ENCODE data around the gene C1QTNF12. TPM values are rescaled to one million over a fixed set of nuclear protein-coding genes. Genes with fewer than 3 reads are reported as not detected.

C1QTNF12 gene
- total and polyA plus RNA-seq, 2 of the 8 experiments (the other 6 are each of a cell fraction or from before 2014, with no cell fraction given) = 2.1 to 3.7 TPM

GRCh38 chr1:1196431-1197187 lies 49.9 kb downstream of the C1QTNF12 start:
- WGBS, 2 experiments (ENCODE audit: extremely low coverage in 1 of 2, insufficient coverage in 1 of 2, insufficient read length in 1 of 2, insufficient replicate concordance in 2 of 2, low coverage in 1 of 2, low lambda C conversion rate in 2 of 2, missing lambda C conversion rate in 1 of 2) = 90% methylated on average over 11 of the region's 13 CpGs; no CpG with 5 or more reads in 1 of the 2 experiments
- no peak for FAIRE-seq
- H4K5ac ChIP-seq (ENCODE audit: insufficient read length, low read depth, low read length) = no peak overlapping the region
- H3K4ac ChIP-seq (replicated peaks; ENCODE audit: insufficient read length, low read depth, low read length) = no peak overlapping the region
- no peak overlapping the region for H3K56ac ChIP-seq (replicated peaks; ENCODE audit: insufficient read length, low read depth, low read length)
- no peak overlapping the region for H3K14ac ChIP-seq (ENCODE audit: insufficient read length)
- no peak overlapping the region for H3K4me3 ChIP-seq (ENCODE audit: extremely low read depth in 1 of 4, insufficient read depth in 2 of 4, low read depth in 3 of 4, low read length in 4 of 4)
- 0 out of 2 replicates have a peak overlapping the region, but pooled peaks have one; percentile 40 for H2BK15ac ChIP-seq (ENCODE audit: low read length)
- H3K27me3 ChIP-seq (replicated peaks in 1 of 4; ENCODE audit: control insufficient read depth in 3 of 4, extremely low read depth in 1 of 4, insufficient read depth in 3 of 4, low read length in 3 of 4) = peaks cover 0 to 3% (median 1%) of the 10 kb centered on the region in 4 experiments; a peak in 4 of 7 replicates
- H3K18ac ChIP-seq (ENCODE audit: extremely low read depth, low read length) = no peak overlapping the region
- no peak overlapping the region for H2BK20ac ChIP-seq (ENCODE audit: low read length)
- CTCF ChIA-PET (ENCODE audit: partially characterized antibody) = interaction anchor here (1.2 to 3.5 kb wide), 3 partner anchors 74 to 213 kb away, joined by 3 to 14 read pairs (median 3); no protein-coding TSS in a partner anchor
- H2BK12ac ChIP-seq (ENCODE audit: low read depth, low read length) = no peak overlapping the region
- no peaks in the 10 kb centered on the region for H3K36me3 ChIP-seq (ENCODE audit: control insufficient read depth in 2 of 4, insufficient read depth in 4 of 4, low read length in 3 of 4)
- no peak overlapping the region for H2BK120ac ChIP-seq (replicated peaks; ENCODE audit: low read depth, low read length)
- no peaks in the 10 kb centered on the region; the same call in 1 of the 2 replicates for H3K23me2 ChIP-seq (ENCODE audit: low read depth, low read length)
- no peaks in the 10 kb centered on the region for H3K79me2 ChIP-seq (ENCODE audit: control insufficient read depth in 1 of 2, insufficient read depth in 2 of 2, low read length in 2 of 2)
- H4K8ac ChIP-seq (ENCODE audit: extremely low read depth, insufficient read depth, low read length) = no peak overlapping the region
- no peak overlapping the region for H3K23ac ChIP-seq (ENCODE audit: insufficient read length)
- H2BK5ac ChIP-seq (ENCODE audit: low read depth, low read length) = no peak overlapping the region
- no peak for DNase-seq (ENCODE audit: low read depth in 1 of 2, low spot score in 2 of 2)
- POLR2A ChIA-PET (ENCODE audit: partially characterized antibody) = no interaction called here
- H2AFZ ChIP-seq (ENCODE audit: low read length) = no peak overlapping the region
- no peak overlapping the region for H2AK5ac ChIP-seq (ENCODE audit: low read depth, low read length)
- TF ChIP-seq CBX5 (IDR thresholded peaks at IDR 0.05; ENCODE audit: low read depth, low read length) (no peak), CREB1 (IDR thresholded peaks at IDR 0.05) (no peak), RXRA (IDR thresholded peaks at IDR 0.05; ENCODE audit: insufficient read depth, low read depth, low read length) (no peak), ASH2L (IDR thresholded peaks at IDR 0.05; ENCODE audit: low read length) (no peak), FOSL1 (IDR thresholded peaks at IDR 0.05; ENCODE audit: insufficient read depth, low read depth, low read length) (no peak), YY1 (IDR thresholded peaks at IDR 0.05; ENCODE audit: low read depth, low read length) (no peak), ATF3 (IDR thresholded peaks at IDR 0.05; ENCODE audit: insufficient read depth, low read depth, low read length) (no peak), GTF2F1 (IDR thresholded peaks at IDR 0.05; ENCODE audit: borderline replicate concordance, low read depth, low read length) (no peak), HDAC2 (IDR thresholded peaks at IDR 0.05; ENCODE audit: borderline replicate concordance in 1 of 2, low read depth in 2 of 2, low read length in 2 of 2) (no peak), KDM1A (IDR thresholded peaks at IDR 0.05; ENCODE audit: borderline replicate concordance, low read length) (no peak), SUZ12 (IDR thresholded peaks at IDR 0.05; ENCODE audit: low read length) (no peak), CHD2 (IDR thresholded peaks at IDR 0.05; ENCODE audit: low read length) (no peak)
- no peaks in the 10 kb centered on the region for H3K79me1 ChIP-seq (ENCODE audit: low read depth, low read length)
- H3K27ac ChIP-seq (ENCODE audit: low read depth, low read length) = no peak overlapping the region
- peaks cover 0 to 4% (median under 1%) of the 10 kb centered on the region in 4 experiments; a peak in 4 of 7 replicates for H3K4me1 ChIP-seq (replicated peaks in 1 of 4; ENCODE audit: control insufficient read depth in 3 of 4, insufficient read depth in 4 of 4, low read length in 3 of 4)
- H3K9ac ChIP-seq (replicated peaks in 1 of 4; ENCODE audit: extremely low read depth in 1 of 4, low read depth in 3 of 4, low read length in 3 of 4) = no peak overlapping the region
- no peak overlapping the region for H3K4me2 ChIP-seq (ENCODE audit: insufficient read depth in 1 of 2, low read depth in 2 of 2, low read length in 2 of 2)
- H4K20me1 ChIP-seq (replicated peaks in 1 of 2; ENCODE audit: control insufficient read depth in 1 of 2, insufficient read depth in 2 of 2, low read length in 2 of 2) = no peaks in the 10 kb centered on the region
- no peak overlapping the region for H4K91ac ChIP-seq (replicated peaks; ENCODE audit: insufficient read length, low read length)
- peaks cover 3 to 9% of the 10 kb centered on the region in 2 experiments; a peak in 3 of 4 replicates for H3K9me3 ChIP-seq (ENCODE audit: insufficient read depth in 2 of 2, low read depth in 1 of 2, low read length in 1 of 2)
